Femur (tissue), 1 donor: Measurements from ENCODE around the gene MEF2D.

Source experiments
- DNase-seq: peaks from one replicate; pipeline ENCODE4 v3.0.0-alpha.2; 2017

The MEF2D gene

GRCh38 chr1:156423422-156424352, 76.9 kb downstream of the MEF2D start:
- DNase-seq: no peak

GRCh38 chr1:156422602-156423091, 77.9 kb downstream of the MEF2D start:
- no peak for DNase-seq

GRCh38 chr1:156421939-156422601, 78.5 kb downstream of the MEF2D start:
- DNase-seq: no peak

GRCh38 chr1:156421062-156421938, 79.3 kb downstream of the MEF2D start:
- peak; percentile 81 for DNase-seq

GRCh38 chr1:156420205-156421061, 80.1 kb downstream of the MEF2D start:
- DNase-seq: peak; percentile 37

GRCh38 chr1:156419854-156420204, 80.7 kb downstream of the MEF2D start:
- no peak for DNase-seq

GRCh38 chr1:156418416-156419070, 82.0 kb downstream of the MEF2D start:
- DNase-seq: no peak

- DNase-seq: no peak
These were observed 83.1 kb downstream of the MEF2D start for GRCh38 chr1:156417401-156418020.

GRCh38 chr1:156416993-156417392, 83.6 kb downstream of the MEF2D start:
- DNase-seq: no peak

- no peak for DNase-seq
These were observed 86.0 kb downstream of the MEF2D start for GRCh38 chr1:156414461-156415064.
